OCI-LY1 (cell line): ENCODE measurements around the gene MCAT.

Experiments used
- CTCF ChIP-seq: fragments of 200-600 bp; sonication (generic), shearing (Covaris generic); IDR thresholded peaks from 2 replicates; pipeline ENCODE4 v1.5.1; 2017; ENCODE audit warnings: mild to moderate bottlenecking, antibody characterized with exemption, low read length, moderate library complexity, mixed read lengths
- EZH2 ChIP-seq: fragments of 200-600 bp; sonication (generic), shearing (Covaris generic); IDR thresholded peaks from 2 replicates; pipeline ENCODE4 v1.8.0; 2017; ENCODE audit warnings: borderline replicate concordance, mixed run types, mild to moderate bottlenecking, antibody characterized with exemption, low read length, moderate library complexity, mixed read lengths

GRCh38 chr22:43094551-43094950 lies 48.6 kb downstream of the MCAT start:
- no peak for TF ChIP-seq EZH2
- TF ChIP-seq CTCF: no peak
